Breast epithelium (tissue), 4 donors: Measurements from ENCODE around the gene TEF. TPM values are rescaled to one million over a fixed set of nuclear protein-coding genes. Genes with fewer than 3 reads are reported as not detected.
"Not testable (repeated sequence)": the region's sequence is repeated elsewhere in the genome, so short reads cannot be mapped to it uniquely, and the experiment has no call there.

Experiments used
- DNase-seq, 2 donors: peaks; one replicate each; pipeline ENCODE4 v3.0.0-alpha.2; 2019; ENCODE audit warnings: low spot score in 2 of 2
- H3K27ac ChIP-seq, 2 donors: fragments of 200-600 bp; sonication (generic) in 1 of 2; one replicate each; pipeline ENCODE4 v1.5.1; 2016 to 2019; ENCODE audit warnings: mild to moderate bottlenecking in 1 of 2
- H3K27me3 ChIP-seq, 2 donors: fragments of 200-600 bp; sonication (generic) in 1 of 2; one replicate each; pipeline versions ENCODE4 v1.5.1 to v1.6.0; 2017 to 2019; ENCODE audit warnings: control low read depth in 1 of 2, mild to moderate bottlenecking in 1 of 2
- H3K36me3 ChIP-seq: fragments of 200-600 bp; one replicate; pipeline ENCODE4 v1.5.1; 2019
- H3K4me1 ChIP-seq, 2 donors: fragments of 200-600 bp; sonication (generic); one replicate each; pipeline ENCODE4 v1.5.1; 2016 to 2019; ENCODE audit warnings: control low read depth in 1 of 2
- H3K4me3 ChIP-seq, 3 donors: fragments of 200-600 bp; sonication (generic); 1 replicate in 2 of 3; 2 replicates in 1 of 3; pipeline ENCODE4 v1.5.1; 2016 to 2019; ENCODE audit warnings: mild to moderate bottlenecking in 3 of 3, moderate library complexity in 2 of 3
- H3K9me3 ChIP-seq, 2 donors: fragments of 200-600 bp; sonication (generic) in 1 of 2; one replicate each; pipeline ENCODE4 v1.5.1; 2016 to 2019; ENCODE audit warnings: control low read depth in 1 of 2
- CTCF ChIP-seq, 3 donors: fragments of 450-650 bp; IDR thresholded peaks; one replicate each; pipeline ENCODE4 v1.5.1; 2016 to 2017; ENCODE audit warnings: antibody characterized with exemption in 3 of 3, mild to moderate bottlenecking in 3 of 3, moderate library complexity in 3 of 3
- POLR2A ChIP-seq: fragments of 450-650 bp; IDR thresholded peaks from one replicate; pipeline ENCODE4 v1.6.1; 2016; ENCODE audit warnings: antibody characterized with exemption, mild to moderate bottlenecking, moderate library complexity
- POLR2AphosphoS5 ChIP-seq, 3 donors: sonication (generic); formaldehyde crosslinking; IDR thresholded peaks; one replicate each; pipeline ENCODE4 v1.6.1; 2017; ENCODE audit warnings: antibody characterized with exemption in 3 of 3
- intact Hi-C: fragments of 100-400 bp; cut with DNase I; formaldehyde crosslinking; loops from one replicate; pipeline ENCODE4 v1.15.1; 2023; ENCODE audit warnings: low total_unique reads
- total RNA-seq, 3 donors: library from RNA; depleted of rRNA; stranded (reverse); fragments of >200 nt; gene quantifications; one replicate each; pipeline ENCODE4 v1.1.0, GENCODE V29; 2016

Gene TEF
- total RNA-seq, 3 donors from 2014 or later, result 8.8 to 26.6 (median 15.7) TPM

GRCh38 chr22:41429951-41430332 is 48.2 kb downstream of the TEF start:
- Histone ChIP-seq H3K27me3 (no peaks in the 10 kb centered on the region), H3K9me3 (no peaks in the 10 kb centered on the region), H3K36me3 (no peaks in the 10 kb centered on the region), H3K4me3 (no peak overlapping the region), H3K27ac (no peak overlapping the region), H3K4me1 (peaks cover 0 to 12% of the 10 kb centered on the region in 2 donors)
- intact Hi-C loops, result no loop called here
- no peak for DNase-seq
- TF ChIP-seq POLR2AphosphoS5 (IDR thresholded peaks at IDR 0.05) (no peak), CTCF (IDR thresholded peaks at IDR 0.05) (no peak), POLR2A (no peak)

GRCh38 chr22:41431656-41432055 is 49.9 kb downstream of the TEF start:
- Histone ChIP-seq H3K27me3 (no peaks in the 10 kb centered on the region), H3K9me3 (no peaks in the 10 kb centered on the region), H3K36me3 (peaks cover 3% of the 10 kb centered on the region), H3K4me3 (no peak overlapping the region), H3K27ac (peak overlapping the region in 1 of 2 donors; percentile 3), H3K4me1 (peaks cover 0 to 19% of the 10 kb centered on the region in 2 donors)
- DNase-seq, result no peak
- intact Hi-C loops, result no loop called here
- TF ChIP-seq POLR2AphosphoS5 (IDR thresholded peaks at IDR 0.05) (no peak), CTCF (IDR thresholded peaks at IDR 0.05) (no peak), POLR2A (no peak)

GRCh38 chr22:41433480-41433879 is 51.7 kb downstream of the TEF start:
- DNase-seq, H3K27me3 ChIP-seq, H3K36me3 ChIP-seq, H3K9me3 ChIP-seq, H3K4me3 ChIP-seq, intact Hi-C loops: not testable (repeated sequence)
- Histone ChIP-seq H3K27ac (peak overlapping the region in 1 of 2 donors; percentile 50), H3K4me1 (peaks cover 0 to 19% of the 10 kb centered on the region in 2 donors)

GRCh38 chr22:41434361-41435003 is 52.7 kb downstream of the TEF start:
- DNase-seq, H3K27me3 ChIP-seq, H3K9me3 ChIP-seq, intact Hi-C loops, H3K4me3 ChIP-seq, H3K36me3 ChIP-seq: not testable (repeated sequence)
- peak overlapping the region; percentile 36 to 43 for H3K27ac ChIP-seq
- H3K4me1 ChIP-seq, result peaks cover 0 to 19% of the 10 kb centered on the region in 2 donors

- no peaks in the 10 kb centered on the region for H3K27me3 ChIP-seq
- H3K27ac ChIP-seq, result peak overlapping the region; percentile 20 to 21
- DNase-seq, result no peak
- no peaks in the 10 kb centered on the region for H3K9me3 ChIP-seq
- H3K4me1 ChIP-seq, result peaks cover 0 to 19% of the 10 kb centered on the region in 2 donors
- no peak overlapping the region for H3K4me3 ChIP-seq
- intact Hi-C loops, result no loop called here
- peaks cover 6% of the 10 kb centered on the region for H3K36me3 ChIP-seq
- TF ChIP-seq POLR2AphosphoS5 (IDR thresholded peaks at IDR 0.05) (no peak), POLR2A (no peak), CTCF (IDR thresholded peaks at IDR 0.05) (no peak)
Observed at GRCh38 chr22:41435560-41435959, 53.8 kb downstream of the TEF start.

- peaks cover 0 to 19% of the 10 kb centered on the region in 2 donors for H3K4me1 ChIP-seq
- intact Hi-C loops, result no loop called here
Observed at GRCh38 chr22:41436322-41437113, 54.8 kb downstream of the TEF start.

More at GRCh38 chr22:41436322-41437113, 54.8 kb downstream of the TEF start:
- H3K4me3 ChIP-seq, result no peak overlapping the region
- no peaks in the 10 kb centered on the region for H3K27me3 ChIP-seq
- no peak overlapping the region for H3K27ac ChIP-seq
- H3K36me3 ChIP-seq, result peaks cover 6% of the 10 kb centered on the region
- DNase-seq, result no peak
- TF ChIP-seq POLR2AphosphoS5 (IDR thresholded peaks at IDR 0.05), result no peak
- TF ChIP-seq CTCF (IDR thresholded peaks at IDR 0.05), result no peak
- TF ChIP-seq POLR2A, result no peak
- no peaks in the 10 kb centered on the region for H3K9me3 ChIP-seq
